Fibroblast of lung (primary cell): ENCODE data around the gene DCN.

ENCODE experiments used
- CTCF ChIP-seq, 2 donors: IDR thresholded peaks in 1 of 2; conservative IDR thresholded peaks in 1 of 2; 1 replicate in 1 of 2; 2 replicates in 1 of 2; pipeline ENCODE4 v1.5.1; 2011 to 2012; ENCODE audit warnings: low read length in 2 of 2, control low read depth in 1 of 2, inconsistent platforms in 1 of 2, low read depth in 1 of 2, mild to moderate bottlenecking in 1 of 2
- EZH2 ChIP-seq: IDR thresholded peaks from 2 replicates; pipeline ENCODE4 v1.5.1; 2012; ENCODE audit warnings: low read length, control low read depth, mild to moderate bottlenecking; ENCODE audit errors: missing control alignments

GRCh38 chr12:91215940-91216454 is 33.4 kb upstream of the DCN start:
- TF ChIP-seq CTCF (conservative IDR thresholded peaks at IDR 0.05 in 1 of 2, IDR thresholded peaks at IDR 0.05 in 1 of 2; ENCODE audit: low read depth in 1 of 2, low read length in 2 of 2), result no peak
- no peak for TF ChIP-seq EZH2
